BJ (cell line): ENCODE measurements around the gene FAM227A. TPM values are rescaled to one million over a fixed set of nuclear protein-coding genes. Genes with fewer than 3 reads are reported as not detected.

Experiments
- CTCF ChIA-PET: fragments of 350-600 bp; formaldehyde crosslinking; extraction: SDS; loops from one replicate; lab custom pipeline; 2021; ENCODE audit warnings: antibody characterized with exemption, inconsistent platforms; lab: Yijun Ruan, JAX
- POLR2A ChIA-PET: fragments of 300-600 bp; sonication (Branson Sonifier 250); formaldehyde crosslinking; extraction: SDS; loops from one replicate; lab custom pipeline; 2021; ENCODE audit warnings: antibody characterized with exemption; lab: Charles Lee
- DNase-seq: peaks from one replicate; pipeline ENCODE4 v3.0.0-alpha.2; 2011; ENCODE audit warnings: low read depth
- H3K27me3 ChIP-seq: 2 replicates; pipeline ENCODE4 v1.6.0; 2011; ENCODE audit warnings: low read length; ENCODE audit not compliant: control insufficient read depth, insufficient read depth
- H3K36me3 ChIP-seq: 2 replicates; pipeline ENCODE4 v1.5.1; 2011; ENCODE audit warnings: low read length; ENCODE audit not compliant: control insufficient read depth, insufficient read depth
- H3K4me3 ChIP-seq: 2 replicates; pipeline ENCODE4 v1.5.1; 2011; ENCODE audit warnings: low read depth, mild to moderate bottlenecking, control low read depth, low read length
- polyA plus RNA-seq: library from polyadenylated mRNA; depleted of rRNA; stranded (reverse); fragments of >200 nt; gene quantifications from 2 replicates; pipeline ENCODE4 v1.2.3, GENCODE V29; 2011
- TF ChIP-seq, protein P1 (sequence below): IDR thresholded peaks from 2 replicates; pipeline ENCODE4 v1.5.1; 2011; ENCODE audit warnings: low read depth, mild to moderate bottlenecking, control low read depth, inconsistent platforms, low read length, moderate library complexity; ENCODE audit not compliant: insufficient read depth

The FAM227A gene
- polyA plus RNA-seq, 1 experiment, result 1.0 TPM

DNA sequence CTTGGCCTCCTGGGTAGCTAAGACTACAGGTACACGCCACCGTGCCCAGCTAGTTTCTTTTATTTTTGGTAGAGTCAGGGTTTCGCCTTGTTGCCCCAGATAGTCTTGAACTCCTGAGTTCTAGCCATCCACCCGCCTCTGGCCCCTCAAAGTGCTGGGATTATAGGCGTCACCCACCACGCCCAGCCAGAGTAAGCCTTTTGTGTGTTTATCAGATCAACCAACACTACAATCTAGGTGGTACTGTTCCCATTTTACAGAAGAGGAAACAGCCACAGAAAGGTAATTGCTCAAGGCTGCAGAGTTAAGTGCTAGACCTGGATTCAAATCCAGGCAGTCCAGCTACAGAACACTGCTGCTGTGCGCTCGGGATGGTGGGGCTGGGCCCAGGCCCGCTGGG is 28.7 kb upstream of the FAM227A start:
- H3K27me3 ChIP-seq, result no peaks in the 10 kb centered on the region
- CTCF ChIA-PET, result interaction anchor here (1.0 kb wide), 1 partner anchor 15 kb away, joined by 3 read pairs; no protein-coding TSS in a partner anchor
- TF ChIP-seq, protein P1, sequence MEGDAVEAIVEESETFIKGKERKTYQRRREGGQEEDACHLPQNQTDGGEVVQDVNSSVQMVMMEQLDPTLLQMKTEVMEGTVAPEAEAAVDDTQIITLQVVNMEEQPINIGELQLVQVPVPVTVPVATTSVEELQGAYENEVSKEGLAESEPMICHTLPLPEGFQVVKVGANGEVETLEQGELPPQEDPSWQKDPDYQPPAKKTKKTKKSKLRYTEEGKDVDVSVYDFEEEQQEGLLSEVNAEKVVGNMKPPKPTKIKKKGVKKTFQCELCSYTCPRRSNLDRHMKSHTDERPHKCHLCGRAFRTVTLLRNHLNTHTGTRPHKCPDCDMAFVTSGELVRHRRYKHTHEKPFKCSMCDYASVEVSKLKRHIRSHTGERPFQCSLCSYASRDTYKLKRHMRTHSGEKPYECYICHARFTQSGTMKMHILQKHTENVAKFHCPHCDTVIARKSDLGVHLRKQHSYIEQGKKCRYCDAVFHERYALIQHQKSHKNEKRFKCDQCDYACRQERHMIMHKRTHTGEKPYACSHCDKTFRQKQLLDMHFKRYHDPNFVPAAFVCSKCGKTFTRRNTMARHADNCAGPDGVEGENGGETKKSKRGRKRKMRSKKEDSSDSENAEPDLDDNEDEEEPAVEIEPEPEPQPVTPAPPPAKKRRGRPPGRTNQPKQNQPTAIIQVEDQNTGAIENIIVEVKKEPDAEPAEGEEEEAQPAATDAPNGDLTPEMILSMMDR, result no peak
- no peak for DNase-seq
- POLR2A ChIA-PET, result no interaction called here
- H3K4me3 ChIP-seq, result no peak overlapping the region
- peaks cover 26% of the 10 kb centered on the region for H3K36me3 ChIP-seq

DNA sequence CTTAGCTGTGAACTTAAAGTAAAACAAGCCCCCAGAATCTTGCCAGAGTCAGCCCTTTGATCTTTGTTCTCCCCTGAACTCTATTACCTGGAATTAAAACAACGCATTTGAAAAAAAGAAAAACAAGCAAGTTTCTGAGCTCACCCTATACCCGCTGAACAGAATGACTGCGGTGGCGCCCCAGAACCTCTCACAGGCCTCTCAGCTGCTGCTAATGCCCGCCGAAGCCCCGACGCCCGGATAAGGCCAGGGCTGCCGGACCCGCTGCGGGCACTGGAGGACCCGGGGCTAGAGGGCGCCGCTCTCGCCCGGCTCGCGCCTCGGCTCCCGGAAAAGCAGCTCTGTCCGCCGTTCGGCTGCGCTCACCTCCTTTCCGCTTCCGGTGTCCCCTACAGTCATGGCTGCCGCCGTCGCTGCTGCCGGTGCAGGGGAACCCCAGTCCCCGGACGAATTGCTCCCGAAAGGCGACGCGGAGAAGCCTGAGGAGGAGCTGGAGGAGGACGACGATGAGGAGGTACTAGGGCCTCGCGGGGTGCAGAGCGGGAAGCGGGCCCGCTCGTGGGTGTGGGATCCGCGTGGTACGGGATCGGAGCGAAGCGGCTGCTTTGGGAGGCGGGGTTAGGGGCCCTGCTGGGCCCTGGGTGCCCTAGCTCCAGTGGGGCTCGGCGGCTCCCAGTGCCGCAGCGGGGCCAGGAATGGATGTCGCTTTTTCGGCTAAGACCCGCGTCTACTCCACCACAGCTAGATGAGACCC is 25.6 kb upstream of the FAM227A start, which contains the start of gene TOMM22:
TOMM22 (plus strand) TSS at position 376 of the 754 bp plus-strand sequence; CDS start at position 398, 22 bp downstream.
- ChIA-PET POLR2A (interaction anchor here (0.6 kb wide), 1 partner anchor 80 kb away, joined by 3 read pairs; no protein-coding TSS in a partner anchor), CTCF (interaction anchor here (0.5 to 2.5 kb wide), 21 partner anchors 9 to 633 kb away, joined by 3 to 18 read pairs (median 6); partner anchors contain the start of genes GTPBP1, JOSD1 and PICK1)
- Histone ChIP-seq H3K36me3 (peaks cover 11% of the 10 kb centered on the region), H3K4me3 (peak within 1 kb of the TSS; percentile 91), H3K27me3 (no peaks in the 10 kb centered on the region)
- TF ChIP-seq, protein P1, result peak; percentile 71
- DNase-seq, result no peak

DNA sequence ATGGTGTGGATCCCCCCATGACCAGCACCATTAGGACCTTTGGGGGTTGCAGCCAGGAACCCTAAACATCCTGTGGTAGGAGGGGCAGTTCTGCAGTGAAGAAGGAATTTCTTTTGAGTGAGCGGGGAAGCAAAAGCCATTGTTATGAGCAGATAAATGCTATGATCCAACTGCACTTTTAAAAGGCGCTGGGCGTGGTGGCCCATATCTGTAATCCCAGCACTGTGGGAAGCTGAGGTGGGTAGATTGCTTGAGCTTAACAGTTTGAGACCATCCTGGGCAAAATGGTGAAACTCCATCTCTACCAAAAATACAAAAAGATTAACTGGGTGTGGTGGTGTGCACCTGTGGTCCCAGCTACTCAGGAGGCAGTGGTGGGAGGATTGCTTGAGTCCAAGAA is 19.6 kb upstream of the FAM227A start:
- POLR2A ChIA-PET, result no interaction called here
- no peak for DNase-seq
- H3K36me3 ChIP-seq, result peaks cover 8% of the 10 kb centered on the region
- CTCF ChIA-PET, result no interaction called here
- TF ChIP-seq, protein P1, result no peak
- no peak overlapping the region for H3K4me3 ChIP-seq
- no peaks in the 10 kb centered on the region for H3K27me3 ChIP-seq

DNA sequence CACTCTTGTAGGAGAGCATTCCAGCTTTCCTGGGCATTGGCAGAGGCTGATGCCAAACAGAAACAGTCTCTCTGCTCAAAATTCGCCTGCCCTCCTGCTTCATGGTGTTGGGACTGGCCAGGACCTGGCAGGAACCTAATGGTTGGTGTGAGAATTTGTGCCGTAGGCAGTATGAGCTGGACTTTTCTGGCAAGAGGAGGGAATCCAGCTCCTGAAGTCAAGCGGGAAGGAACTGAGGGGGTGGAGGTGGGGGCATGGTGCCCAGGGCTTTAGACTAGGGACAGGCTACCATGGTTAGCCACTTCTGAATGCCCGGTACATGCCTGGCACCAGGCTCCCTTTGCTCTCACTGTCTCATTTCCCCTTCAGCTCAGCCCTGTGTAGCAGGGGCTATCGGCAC is 18.7 kb upstream of the FAM227A start:
- no peak for DNase-seq
- ChIA-PET CTCF (interaction anchor here (1.4 kb wide), 1 partner anchor 58 kb away, joined by 3 read pairs; no protein-coding TSS in a partner anchor), POLR2A (no interaction called here)
- TF ChIP-seq, protein P1, result no peak
- Histone ChIP-seq H3K27me3 (no peaks in the 10 kb centered on the region), H3K4me3 (no peak overlapping the region), H3K36me3 (peaks cover 10% of the 10 kb centered on the region)

DNA sequence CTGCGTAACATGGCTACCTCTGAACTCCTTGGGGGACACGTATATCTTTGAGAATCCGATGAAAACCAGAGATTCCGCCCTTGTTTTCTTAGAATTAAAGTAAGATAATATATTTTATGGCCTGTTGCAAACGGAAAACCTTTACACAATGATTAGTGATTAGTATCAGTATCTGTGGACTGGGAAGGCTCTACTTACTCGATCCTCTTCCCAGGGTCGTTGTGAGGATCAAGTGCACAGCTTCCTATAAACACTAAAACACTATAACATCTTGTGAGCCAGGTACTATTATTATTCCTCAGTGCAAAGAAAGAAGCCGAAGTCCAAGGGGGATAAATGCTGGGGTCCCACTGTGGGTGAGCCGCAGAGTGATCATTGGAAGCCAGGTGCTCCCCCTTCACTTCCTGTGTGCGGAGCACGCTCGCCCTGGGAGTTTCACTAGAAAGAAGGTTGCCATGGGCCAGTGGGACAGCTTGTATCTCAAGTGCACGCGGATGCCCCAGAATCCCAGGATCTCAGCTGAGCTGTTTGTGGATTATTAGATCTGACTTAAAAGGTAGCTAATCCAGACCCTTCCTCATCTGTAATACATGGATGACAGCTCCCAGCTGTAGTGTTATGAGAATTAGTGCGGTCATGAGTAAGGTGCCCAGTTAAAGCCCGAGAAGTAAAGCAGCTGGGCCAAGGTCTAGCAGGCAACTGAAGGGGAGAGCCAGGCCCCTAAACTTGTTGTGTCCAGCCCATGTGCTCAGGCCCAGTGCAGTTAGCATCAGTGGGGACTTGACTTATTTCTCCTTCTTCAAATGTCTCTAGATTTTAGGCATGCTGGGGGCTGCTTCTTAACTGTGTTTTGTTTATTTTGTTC is 1.1 kb upstream of the FAM227A start:
- TF ChIP-seq, protein P1, result no peak
- CTCF ChIA-PET, result no interaction called here
- no peak for DNase-seq
- POLR2A ChIA-PET, result no interaction called here
- Histone ChIP-seq H3K36me3 (peaks cover 1% of the 10 kb centered on the region; the same call in 1 of the 2 replicates), H3K4me3 (peak overlapping the region; percentile 80), H3K27me3 (no peaks in the 10 kb centered on the region)
